HT1080 (cell line): Measurements from ENCODE around the gene RSPH3. TPM values are rescaled to one million over a fixed set of nuclear protein-coding genes. Genes with fewer than 3 reads are reported as not detected.
A peak's percentile ranks its signal among the peaks of the same experiment; 100 is the strongest.

Source experiments
- DNase-seq: peaks from one replicate; pipeline ENCODE4 v3.0.0-alpha.2; 2015; ENCODE audit warnings: low read depth
- small RNA-seq: library from RNA; depleted of rRNA; stranded (forward); fragments of <200 nt; gene quantifications from one replicate; pipeline ENCODE3, GENCODE V24; 2014
- total RNA-seq: library from RNA; depleted of rRNA; stranded (reverse); fragments of >200 nt; shearing (Covaris generic); gene quantifications from 2 replicates; pipeline ENCODE4 v1.2.3, GENCODE V29; 2014; rRNA removed

The RSPH3 gene
- total RNA-seq, 1 experiment from 2014 or later, result 1.7 TPM

- DNase-seq, result no peak
These were observed 61.8 kb downstream of the RSPH3 start for GRCh38 chr6:158938220-158938619.

GRCh38 chr6:158934157-158934556 is 65.8 kb downstream of the RSPH3 start:
- no peak for DNase-seq

- DNase-seq, result no peak
These were observed 66.9 kb downstream of the RSPH3 start for GRCh38 chr6:158933079-158933595.

GRCh38 chr6:158928068-158928467 is 71.9 kb downstream of the RSPH3 start:
- no peak for DNase-seq

GRCh38 chr6:158926414-158926813 is 73.6 kb downstream of the RSPH3 start:
- DNase-seq, result peak; percentile 88

GRCh38 chr6:158924499-158925455 is 75.2 kb downstream of the RSPH3 start:
- DNase-seq, result no peak

- no peak for DNase-seq
These were observed 76.0 kb downstream of the RSPH3 start for GRCh38 chr6:158923805-158924498.

Small RNA genes within 50 kb of the gene (small RNA-seq; reads per million reads assigned to genes)
- gene RNU6-293P, result not detected

Other genes with a start within 250 kb of the RSPH3 start
- gene EZR, start 180.8 kb downstream of the RSPH3 start, total RNA-seq, result 228 and 253 TPM in 2 replicates
- gene TAGAP, start 44.8 kb upstream of the RSPH3 start, total RNA-seq, result not detected in 2 replicates
- not detected in 2 replicates for gene FNDC1, start 169.2 kb upstream of the RSPH3 start, total RNA-seq